GM21390 (cell line): Measurements from ENCODE around the gene CCP110.

ENCODE experiments used
- ATAC-seq: cut with Tn5 transposase; IDR thresholded peaks from one replicate; pipeline ENCODE4 v1.9.1; 2021; ENCODE audit not compliant: unreplicated experiment

Gene CCP110

DNA sequence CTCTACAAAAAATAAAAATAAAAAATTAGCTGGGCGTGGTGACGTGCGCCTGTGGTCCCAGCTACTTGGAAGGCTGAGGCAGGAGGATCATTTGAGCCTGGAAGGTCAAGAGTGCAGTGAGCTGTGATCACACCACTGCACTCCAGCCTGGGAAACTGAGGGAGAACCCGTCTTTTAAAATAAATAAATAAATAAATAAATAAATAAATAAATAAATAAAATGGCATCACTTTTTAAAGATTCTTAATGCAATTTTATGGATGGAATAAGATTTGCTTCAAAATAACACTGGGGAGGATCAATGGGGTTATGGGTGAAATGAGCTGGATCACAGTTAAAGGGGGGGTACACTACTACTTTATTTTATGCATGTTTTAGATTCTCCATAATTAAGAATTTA lies 16.8 kb upstream of the CCP110 start:
- no peak for ATAC-seq

DNA sequence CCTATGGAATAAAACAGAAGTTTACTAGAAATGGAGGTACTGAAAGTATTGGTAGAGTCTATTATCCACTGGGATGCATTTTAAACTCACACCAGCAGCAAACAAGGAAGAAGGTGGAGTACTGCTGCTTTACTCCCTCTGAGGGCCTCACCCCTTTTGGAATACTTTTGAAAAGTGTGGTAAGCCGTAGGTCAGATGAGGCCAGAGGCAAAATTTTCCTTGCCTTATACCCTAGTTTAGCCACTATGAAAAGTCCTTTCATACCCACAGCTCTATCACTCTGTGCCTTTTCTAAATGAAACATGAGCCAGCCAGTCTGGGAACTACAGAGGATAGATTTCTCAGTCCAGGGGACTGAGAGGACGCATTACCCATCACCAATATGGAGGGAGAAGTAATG lies 15.9 kb upstream of the CCP110 start:
- ATAC-seq, result no peak

DNA sequence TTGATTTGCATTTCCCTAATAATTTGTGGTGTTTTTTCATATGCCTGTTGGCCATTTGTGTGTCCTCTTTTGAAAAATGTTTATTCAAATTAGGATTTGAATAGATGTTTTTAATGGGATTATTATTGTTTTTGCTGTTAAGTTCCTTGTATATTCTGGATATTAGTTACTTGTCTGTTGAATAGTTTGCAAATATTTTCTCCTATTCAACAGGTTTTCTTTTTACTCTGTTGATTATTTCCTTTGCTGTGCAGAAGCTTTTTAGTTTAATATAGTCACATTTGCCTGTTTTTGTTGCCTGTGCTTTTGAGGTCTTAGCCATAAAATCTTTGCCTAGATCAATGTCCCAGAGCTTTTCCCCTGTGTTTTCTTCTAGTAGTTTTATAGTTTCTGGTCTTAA lies 11.4 kb upstream of the CCP110 start:
- ATAC-seq, result no peak

DNA sequence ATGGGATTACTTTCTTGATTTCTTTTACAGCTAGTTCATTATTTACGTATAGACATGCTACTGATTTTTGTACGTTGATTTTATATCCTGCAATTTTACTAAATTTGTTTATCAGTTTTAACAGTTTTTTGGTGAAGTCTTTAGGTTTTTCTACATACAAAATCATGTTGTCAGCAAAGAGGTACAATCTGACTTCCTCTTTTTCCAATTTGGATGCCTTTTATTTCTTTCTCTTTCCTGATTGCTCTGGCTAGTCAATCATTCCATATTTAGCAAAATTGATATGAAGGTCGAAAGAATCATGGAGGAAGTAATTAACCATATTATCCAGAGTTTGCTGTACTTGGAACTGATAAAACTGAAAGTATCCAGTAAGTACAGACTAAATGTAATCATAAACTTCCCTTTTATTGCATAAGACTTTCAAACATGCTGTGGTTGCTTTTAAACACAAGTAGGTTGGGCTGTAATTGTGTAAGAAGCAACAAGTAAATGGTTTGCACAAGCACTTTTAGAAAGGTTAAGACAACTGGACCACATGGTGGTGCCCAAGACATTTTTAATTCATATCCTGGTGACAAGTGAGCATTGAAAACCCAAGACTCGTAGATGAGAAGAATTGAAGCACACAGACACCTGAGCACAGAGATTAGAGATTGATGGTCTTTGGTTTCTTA lies 10.2 kb upstream of the CCP110 start:
- no peak for ATAC-seq

DNA sequence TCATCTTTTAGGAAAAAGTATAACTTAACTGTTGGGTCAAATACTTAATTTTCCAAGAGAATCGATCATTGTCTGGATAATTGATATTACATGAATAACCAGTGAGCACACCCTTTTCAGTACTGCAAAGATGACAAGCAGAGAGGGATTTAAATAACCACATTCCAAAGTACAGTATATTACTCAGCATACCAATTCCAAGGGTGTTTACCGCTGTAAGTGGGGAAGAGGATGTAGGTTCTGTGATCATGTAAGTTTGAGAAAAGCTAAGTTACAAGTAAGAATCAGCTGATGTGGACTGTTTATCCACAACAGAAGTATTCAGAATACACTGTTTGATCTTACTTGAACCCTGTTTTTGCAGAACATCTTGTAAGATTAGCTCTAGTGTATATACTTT lies 8.0 kb upstream of the CCP110 start:
- no peak for ATAC-seq

DNA sequence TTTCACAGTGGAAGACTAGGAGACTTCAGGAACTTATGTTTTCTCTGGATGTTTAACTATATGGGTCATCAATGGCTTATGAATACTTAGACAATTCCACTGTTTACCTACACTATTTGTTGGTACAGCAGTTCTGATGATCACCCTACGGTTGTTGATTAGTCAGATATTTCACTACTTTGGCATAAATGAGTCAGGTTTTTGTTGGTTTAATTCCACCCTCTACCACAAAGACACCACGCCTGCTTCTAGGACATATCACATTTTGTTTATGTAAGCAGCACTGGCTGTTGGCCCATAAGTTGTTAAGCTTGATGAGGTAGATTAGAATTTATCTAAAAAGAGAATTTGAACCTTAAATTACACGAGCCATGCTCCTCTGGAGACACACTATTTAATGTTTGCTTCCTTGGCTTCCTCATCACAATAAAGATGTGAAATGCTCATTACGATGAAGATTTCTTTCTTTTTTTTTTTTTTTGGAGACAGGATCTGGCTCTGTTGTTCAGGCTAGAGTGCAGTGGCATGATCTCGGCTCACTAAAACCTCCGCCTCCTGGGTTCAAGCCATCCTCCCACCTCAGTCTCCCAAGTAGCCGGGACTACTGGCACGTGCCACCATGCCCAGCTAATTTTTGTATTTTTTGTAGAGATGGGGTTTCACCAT lies 6.2 kb upstream of the CCP110 start:
- ATAC-seq, result no peak

DNA sequence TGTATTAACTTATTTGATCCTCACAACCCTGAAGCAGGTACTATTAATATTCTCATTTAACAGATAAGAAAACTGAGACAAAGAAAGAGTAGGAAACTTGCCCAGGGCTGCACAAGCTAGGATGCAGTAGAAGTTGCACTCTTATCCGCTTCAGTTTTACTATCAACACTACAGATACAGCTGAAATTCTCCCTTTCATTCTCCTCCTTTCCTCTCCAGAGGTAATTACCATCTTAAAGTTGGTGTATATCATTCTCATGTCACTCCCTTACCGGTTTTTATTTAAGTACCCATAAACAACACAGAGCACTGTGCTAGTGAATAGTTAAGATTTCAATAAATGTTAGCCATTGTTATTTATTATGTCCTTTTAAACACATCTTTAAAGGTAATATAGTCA lies 5.4 kb upstream of the CCP110 start:
- ATAC-seq, result no peak

DNA sequence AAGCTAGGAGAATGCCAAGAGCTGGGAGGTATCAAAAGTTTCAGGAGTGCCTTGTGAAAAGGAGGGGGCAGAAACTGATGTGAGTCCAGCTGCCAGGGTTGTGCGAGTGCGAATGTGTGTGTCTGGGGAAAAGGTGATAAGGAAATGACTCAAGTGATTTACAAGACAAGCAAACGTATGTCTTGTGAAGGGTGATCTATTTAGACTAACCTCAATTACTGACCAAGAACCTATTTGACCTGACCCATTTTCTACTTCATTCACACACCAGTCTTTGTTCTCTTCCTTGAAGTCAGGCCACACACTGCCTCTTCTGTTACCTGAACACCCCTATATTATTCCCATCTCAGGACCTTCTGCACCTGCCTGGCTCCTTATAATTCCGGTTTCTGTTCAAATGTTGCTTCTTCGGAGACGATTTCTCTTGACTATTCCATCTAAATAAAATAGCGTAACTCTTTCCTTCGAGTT lies 2.8 kb upstream of the CCP110 start:
- no peak for ATAC-seq

DNA sequence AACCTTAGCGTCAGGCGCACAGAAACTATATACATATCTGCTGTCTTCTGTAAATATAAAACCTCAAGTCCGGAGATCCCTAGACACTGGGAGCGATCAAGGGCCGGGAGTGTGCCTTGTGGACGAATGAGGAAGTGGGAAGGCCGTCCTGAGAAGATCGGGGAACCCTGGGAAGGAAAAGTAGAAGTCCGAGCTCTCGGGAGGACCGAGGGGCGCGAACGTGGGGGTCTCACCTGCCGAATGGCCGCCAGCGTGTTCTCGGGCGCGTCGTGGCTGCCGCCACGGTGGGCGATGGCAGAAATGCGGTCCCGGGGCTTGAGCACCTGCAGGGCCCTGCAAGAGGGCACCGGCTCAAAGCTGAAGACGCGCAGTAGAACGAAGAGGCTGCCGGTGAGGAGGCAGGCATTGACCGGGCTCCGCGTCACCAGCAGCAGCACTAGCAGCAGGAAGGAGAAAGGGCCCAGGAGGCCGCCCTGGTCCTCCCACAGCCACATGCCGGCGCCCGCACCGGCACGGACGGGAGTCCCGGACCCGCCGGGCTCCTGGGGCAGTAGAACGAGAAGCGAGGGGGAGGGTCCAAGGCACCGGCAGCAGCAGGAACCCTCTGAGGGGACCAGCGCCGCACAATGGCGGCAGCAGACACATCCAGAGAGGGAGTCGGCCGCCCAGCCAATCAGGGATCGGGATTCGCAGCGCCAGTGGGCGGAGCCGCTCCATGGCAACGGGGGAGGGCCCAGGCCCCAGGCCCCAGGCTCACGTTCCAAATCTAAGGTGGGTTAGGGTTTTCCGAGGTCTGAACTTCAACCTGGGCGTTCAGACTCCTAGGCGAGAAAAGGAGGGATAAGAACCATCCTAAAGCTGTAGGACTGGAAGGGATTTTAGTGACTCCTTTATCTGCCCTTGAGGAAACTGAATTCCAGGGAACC lies 2.0 kb upstream of the CCP110 start, which contains the start of gene GDE1:
GDE1 (minus strand) TSS at position 628 of the 926 bp plus-strand sequence; CDS start at position 494, 134 bp downstream.
- ATAC-seq, result peak; percentile 69

DNA sequence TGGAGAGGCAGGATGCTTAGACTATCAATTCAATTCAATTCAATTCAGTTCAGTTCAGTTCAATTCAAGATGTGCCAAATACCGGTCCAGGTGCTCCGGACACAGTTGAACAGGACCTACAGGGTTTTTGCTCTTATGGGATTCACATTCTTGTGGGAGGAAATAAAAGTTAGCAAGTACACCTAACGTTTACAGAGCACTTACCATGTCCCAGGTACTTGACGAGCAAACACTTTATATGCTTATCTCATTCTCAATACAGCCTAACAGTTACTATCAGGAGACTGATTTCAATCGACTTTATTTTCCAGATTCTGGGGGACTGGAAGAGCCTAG lies 1.4 kb upstream of the CCP110 start:
- no peak for ATAC-seq

DNA sequence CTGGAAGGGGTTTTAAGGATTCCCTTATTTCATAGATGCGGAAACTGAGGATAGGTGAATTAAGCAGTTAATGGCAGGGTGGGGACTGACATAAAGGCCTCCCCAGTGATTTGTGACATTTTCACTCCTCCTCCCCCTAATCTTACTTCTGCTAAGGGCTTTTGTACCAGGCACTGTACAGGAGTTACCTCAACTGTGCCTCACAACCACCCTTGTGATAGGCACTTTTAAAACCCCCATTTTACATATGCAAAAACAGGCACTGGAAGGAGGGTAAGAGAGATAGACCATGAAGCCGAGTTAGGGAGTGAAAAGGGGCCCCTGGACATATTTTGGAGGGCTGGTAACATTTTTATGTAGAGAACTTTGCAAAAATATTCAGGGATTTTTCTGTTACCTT lies 982 bp upstream of the CCP110 start:
- ATAC-seq, result no peak

DNA sequence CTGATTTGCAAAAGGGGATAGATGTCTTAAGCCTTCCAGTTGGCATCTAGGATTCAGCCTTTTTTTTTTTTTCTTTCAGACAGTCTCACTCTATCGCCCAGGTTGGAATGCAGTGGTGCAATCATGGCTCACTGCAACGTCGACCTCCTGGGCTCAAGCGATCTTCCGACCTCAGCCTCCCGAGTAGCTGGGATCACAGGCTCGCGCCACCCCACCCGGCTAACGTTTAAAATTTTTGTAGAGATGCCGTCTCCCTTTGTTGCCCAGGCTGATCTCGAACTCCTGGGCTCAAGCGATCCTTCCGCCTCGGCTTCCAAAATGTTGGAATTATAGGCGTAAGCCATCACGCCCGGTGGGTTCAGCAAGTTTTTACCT lies 571 bp upstream of the CCP110 start:
- ATAC-seq, result no peak

DNA sequence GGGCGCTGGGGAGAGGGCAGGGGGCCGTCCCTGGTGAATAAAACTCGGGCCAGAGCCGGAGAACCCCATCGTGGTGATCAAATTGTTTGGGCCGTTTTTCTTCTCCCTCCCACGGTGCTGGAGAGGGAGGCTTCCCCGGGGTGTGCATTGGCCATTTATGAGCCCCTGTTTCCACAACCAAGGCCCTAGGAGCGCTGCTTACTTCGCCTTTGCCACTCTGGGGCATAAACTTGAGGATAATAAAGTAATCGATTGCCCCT lies 544 bp downstream of the CCP110 start:
- ATAC-seq, result no peak

DNA sequence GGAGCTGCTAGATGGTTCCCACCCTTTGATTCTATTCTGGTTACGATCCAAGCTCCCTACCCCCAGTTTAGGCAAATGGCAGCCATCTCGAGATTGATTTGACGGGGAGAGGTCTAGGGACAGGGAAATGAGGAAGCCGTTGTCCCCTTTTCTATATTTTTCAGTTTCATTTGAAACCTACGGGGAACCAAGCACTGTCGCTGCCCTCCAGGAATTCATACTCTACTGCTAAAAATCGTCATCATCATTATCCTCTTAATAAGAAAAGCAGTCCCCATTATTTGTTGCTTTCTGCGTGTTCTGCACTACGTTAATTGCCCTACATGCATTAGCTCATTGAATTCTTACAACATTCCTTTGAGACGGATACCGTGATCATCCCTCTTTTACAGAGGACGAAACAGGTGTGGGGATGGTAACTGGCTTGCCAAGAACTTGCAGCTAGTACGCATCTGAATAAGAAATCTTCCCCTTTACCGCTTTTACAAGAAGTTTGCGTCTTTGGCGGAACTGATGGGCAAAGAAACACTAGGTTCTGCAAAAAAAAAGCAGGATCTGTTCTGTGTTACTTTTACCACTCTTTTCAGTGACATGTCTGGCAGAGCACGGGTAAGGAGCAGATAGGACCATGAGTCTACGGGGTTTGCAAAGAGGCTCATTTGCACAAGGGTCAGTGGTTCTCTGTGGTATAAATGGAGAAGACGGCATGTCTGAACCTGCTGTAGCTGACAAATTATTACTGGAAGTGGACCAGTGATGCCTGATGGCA lies 1.1 kb downstream of the CCP110 start:
- ATAC-seq, result no peak

DNA sequence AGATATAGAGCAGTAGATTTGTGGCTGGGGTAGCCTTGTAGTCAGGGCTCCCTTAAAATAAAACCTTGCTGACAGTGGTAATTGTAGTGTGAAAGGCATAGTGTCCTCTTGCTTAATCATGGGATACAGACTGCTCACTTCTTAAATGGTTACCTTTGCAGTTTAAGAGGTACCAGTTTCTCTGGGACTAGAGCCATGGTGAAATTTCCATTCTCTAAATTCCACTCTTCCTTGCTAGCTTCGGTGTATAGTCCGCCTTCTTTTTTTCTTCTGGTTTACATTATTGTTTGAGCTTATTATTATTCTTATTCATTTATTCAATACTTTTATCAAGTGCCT lies 1.6 kb downstream of the CCP110 start:
- no peak for ATAC-seq

DNA sequence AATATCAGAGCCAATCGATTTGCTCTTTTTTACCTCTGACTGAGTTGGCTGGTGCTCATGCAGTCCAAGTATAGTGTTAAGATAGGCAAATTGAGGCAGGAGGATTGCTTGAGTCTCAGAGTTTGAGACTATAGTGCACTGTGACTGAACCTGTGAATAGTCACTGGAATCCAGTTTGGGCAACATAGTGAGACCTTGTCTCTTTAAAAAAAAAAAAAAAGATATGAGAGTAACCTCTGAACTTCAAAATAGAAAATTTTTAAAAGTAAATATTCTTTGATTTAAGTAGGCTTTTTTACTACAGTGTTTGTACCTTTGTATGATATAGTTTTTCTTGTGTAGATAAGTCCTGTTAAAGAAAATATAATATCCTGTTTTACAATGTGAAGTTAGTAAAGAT lies 3.4 kb downstream of the CCP110 start:
- ATAC-seq, result no peak

DNA sequence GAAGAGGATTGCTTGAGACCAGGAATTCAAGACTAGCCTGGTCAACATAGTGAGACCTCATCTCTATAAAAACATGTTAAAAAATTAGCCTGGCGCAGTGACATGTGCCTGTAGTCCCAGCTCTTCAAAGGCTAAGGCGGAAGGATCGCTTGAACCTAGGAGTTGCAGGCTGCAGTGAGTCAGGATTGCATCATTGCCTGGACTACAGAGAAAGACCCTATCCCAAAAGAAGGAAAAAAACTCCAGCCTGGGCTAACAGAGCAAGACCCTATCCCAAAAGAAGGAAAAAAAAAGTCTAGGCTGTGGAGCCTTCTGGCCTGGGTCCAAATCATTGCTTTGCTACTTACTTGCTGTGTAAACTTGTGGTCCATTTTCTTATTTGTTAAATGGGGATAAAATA lies 4.9 kb downstream of the CCP110 start:
- no peak for ATAC-seq

DNA sequence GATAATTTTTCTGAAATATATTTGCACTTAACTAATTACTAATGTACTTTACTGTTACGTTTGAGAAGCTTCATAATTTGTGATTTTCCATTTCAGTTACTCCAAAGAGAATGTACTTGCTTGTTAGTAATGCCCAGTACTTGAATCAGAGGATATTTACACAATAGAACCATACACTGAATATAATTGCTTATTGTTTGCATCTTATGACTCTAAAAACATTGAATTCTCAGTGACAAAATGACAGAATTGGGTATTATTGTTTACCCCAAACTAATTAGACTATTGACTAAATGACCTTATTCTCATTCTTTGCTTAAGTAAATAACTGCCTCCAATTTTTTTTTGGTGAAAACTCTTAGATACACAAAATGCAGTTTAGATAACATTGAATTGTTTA lies 8.9 kb downstream of the CCP110 start:
- ATAC-seq, result no peak

DNA sequence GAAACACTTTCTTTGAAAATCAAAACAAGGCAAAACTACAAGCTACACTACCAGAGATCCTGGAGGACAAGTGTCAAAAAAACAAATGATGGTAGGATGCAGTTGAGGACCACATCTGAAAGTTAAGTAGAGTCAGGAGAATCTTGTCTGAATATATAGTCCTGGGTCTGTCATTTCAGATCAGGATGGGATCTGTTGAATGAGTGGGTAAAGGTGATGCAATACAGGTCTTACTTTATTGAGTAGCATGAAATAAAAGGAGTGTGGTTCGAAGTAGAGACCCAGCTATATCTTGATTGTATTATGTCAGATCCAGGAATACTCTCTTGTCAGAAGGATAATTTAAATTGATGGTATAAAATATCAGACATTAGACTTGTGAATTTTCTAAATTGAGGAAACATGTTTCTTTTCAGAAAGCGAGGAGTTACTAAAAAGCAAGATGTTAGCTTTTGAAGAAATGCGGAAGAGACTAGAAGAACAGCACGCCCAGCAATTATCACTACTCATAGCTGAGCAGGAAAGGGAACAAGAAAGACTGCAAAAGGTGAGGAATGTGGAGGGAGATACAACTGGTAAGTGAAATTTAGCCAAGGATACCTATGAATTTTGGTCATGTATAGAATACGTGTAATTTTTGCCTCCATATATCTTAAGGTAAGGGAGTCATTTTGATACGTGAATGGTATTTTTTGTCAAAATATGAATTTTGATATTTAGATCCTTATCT lies 16.7 kb downstream of the CCP110 start:
- ATAC-seq, result no peak

DNA sequence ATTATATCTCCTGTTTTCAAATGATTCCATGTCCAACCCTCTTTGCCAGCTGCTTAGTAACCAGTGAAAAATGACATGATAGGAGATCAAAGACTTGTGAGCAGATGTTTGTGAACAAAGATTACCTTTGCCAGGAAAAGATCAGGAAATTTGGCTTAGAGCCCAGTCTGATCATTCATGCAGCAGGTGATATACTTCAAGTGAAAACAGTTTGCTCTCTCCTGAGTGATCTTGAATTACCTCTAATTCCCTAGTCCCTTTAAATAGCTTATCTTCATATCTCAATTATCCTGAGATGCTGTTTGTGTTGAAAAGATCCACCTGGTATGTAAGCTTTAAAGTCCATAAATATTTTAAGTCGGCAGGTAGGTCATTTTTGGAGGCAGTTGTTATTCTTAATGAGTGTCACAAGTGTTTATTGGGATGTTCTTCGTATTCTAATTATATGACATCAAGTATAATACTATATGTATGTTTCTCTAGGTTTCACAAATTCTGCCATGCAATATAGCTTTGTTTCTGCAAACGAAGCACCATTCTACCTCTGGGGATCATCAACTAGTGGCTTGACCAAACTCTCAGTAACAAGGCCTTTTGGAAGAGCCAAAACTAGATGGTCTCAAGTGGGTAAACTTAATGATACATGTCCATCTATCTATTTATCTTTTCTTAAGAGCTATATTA lies 18.5 kb downstream of the CCP110 start:
- ATAC-seq, result no peak
